Activated CD8-positive, alpha-beta memory T cell treated with anti-CD3 and anti-CD28 coated beads for 1 hour (primary cell): ENCODE results near the gene ABAT.

Experiments used
- DNase-seq, 2 donors: peaks; one replicate each; pipeline ENCODE4 v3.0.0-alpha.2; 2020; ENCODE audit warnings: low read depth in 1 of 2; ENCODE audit errors: extremely low read depth in 1 of 2

The ABAT gene

DNA sequence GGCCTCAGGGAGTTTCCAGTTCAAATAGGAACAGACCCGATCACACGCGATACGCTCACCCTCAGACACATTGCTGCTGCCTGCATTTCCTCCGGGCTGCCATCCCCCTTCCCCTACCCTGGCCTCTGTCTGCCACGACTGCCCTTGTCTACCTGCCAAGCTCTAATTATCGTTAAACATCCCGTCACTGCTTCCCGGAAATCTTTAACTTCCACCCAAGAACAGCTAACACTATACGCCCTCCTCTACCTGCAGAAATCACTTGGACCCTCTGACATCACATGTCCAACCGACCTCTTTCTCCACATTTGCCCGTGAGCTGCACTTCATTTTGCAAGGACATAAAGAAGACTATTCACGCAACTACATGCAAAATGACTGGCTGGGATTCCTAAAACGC, 40.4 kb downstream of the ABAT start:
- no peak for DNase-seq

GRCh38 chr16:8716052-8716451, 41.6 kb downstream of the ABAT start:
- DNase-seq: no peak

DNA sequence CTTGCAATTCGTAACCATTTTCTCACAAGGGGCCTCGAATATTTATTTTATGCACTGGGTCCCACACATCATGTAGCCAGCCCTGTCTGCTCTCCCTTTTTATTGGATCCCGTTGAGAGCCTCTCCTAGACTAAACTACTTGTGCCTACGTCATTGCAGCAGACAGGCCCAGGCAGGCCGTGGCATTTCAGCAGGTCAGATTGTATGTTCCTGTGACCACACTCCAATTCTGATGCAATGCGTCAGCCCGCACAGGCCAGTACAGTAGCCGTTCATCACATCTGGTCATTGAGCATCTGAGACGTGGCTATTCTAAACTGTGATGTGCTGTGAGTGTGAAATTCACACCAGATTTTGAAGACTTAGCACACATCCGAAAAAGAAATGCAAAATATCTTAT, 42.2 kb downstream of the ABAT start:
- no peak for DNase-seq

GRCh38 chr16:8717469-8717868, 43.1 kb downstream of the ABAT start:
- DNase-seq: no peak

GRCh38 chr16:8717892-8718415, 43.5 kb downstream of the ABAT start:
- DNase-seq: no peak

DNA sequence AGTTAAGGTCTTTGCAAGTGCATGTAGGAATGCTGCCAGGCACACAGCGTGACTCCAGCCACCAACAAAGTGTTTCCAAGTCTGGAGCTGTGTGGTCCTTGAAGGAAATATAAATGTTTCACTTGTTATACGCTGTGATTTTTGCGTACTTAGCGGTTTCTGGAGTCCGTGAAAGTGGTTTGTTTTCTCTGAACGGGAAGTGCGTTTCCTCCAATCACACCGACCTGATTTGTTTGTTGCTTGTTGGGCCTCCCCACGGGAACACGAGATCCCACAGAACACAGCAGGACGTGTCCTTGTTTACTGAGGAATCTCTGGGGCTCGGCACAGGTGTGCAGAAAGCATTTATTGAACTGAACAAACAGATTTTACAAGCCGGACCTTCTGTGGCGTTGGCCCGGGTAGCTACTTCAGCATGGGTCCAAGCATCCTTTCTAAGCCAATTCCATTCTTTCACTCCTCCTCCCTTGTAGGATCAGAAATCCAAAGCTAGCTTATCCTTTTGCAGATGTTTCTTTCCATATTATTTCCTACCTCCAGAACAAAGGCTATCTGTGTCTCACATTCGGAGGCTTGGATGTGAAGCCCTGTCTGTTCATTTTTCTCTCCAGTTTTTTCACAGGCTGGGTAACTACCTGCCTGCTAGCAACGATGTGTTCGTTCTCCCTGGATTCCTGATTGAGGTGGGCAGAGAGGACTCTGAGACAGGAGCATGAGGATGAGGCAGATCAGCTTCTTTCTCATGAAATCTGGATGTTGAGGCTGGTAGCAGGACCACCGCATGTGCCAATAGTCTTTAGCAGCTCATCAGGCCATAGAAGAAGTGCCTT, 44.6 kb downstream of the ABAT start:
- no peak for DNase-seq

DNA sequence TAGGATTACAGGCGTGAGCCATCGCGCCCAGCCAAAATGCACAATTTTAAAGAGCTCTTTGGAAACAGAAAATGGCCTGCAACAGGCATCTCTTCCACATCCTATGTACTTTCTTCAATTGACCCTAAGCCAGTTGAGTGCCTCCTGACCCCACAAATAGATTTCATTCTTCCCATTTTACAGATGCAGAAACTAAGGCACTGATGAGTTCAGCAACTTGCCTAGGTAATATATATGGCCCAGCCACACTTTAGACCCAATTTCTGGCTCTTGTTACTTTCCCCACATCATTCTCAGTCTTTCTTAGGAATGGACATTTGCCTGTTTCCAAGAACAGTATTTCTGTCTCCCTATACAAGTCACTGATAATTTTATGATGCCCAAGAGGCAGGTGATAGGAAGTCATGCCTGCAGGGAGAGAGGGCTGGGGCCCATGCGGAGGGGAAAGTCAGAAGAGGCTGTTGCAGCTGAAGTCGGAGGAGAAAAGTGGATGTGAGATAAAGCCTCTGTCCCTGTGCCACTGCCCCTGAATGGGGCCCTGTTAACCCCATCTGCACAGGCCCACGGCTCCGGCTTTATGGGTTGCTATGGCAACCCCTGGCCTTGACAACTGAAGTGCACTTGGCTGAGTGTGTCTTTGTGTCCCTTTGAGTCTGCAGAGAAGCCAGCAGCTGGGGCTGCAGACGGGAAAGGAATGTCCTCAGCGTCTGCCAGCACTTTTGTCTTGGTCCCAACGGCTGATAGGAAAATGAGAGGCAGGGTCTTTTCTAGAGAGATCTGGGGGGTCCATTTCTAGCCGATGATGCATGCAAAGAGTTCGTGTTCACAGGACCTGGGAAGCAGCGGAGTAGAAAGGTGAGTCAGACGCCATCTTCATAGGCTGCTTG, 45.9 kb downstream of the ABAT start:
- DNase-seq: no peak

- DNase-seq: no peak
Measured at GRCh38 chr16:8720967-8721308, 46.5 kb downstream of the ABAT start.

- DNase-seq: no peak
Measured at GRCh38 chr16:8721336-8722024, 47.1 kb downstream of the ABAT start.

GRCh38 chr16:8722025-8722348, 47.6 kb downstream of the ABAT start:
- DNase-seq: no peak

- no peak for DNase-seq
Measured at GRCh38 chr16:8725513-8726178, 51.2 kb downstream of the ABAT start.

- DNase-seq: no peak
Measured at GRCh38 chr16:8727131-8727806, 52.9 kb downstream of the ABAT start.

DNA sequence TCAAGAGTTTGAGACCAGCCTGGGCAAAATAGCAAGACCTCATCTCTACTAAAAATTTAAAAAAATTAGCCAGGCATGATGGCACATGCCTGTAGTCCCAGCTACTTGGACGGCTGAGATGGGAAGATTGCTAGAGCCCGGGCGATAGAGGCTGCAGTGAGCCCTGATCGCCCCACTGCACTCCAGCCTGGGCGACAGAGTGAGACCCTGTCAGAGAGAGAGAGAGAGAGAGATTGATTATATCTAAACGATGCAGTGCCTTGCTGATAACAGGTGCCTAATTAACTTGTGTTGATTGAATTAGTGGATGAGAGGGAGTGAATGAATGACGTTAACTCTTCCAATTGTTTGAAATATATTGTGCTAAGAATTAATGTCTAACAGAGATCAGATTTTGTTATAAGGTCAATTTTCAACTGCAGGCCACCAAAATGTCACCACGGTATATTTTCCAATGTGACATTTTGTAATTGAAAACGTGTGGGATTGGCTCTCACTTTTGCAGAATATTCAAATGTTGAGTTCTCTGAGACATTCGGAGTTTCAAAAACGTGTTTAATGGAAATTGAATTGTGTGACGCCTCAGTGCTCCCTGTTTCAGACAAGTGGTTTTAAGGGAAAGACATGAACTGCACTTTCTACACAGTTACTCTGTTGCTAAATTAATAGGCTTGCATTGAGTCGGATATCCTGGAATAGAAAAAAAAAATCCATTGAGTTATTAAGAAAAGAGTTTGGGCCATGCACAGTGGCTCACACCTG, 53.6 kb downstream of the ABAT start:
- DNase-seq: no peak

GRCh38 chr16:8729779-8730334, 55.4 kb downstream of the ABAT start:
- no peak for DNase-seq

DNA sequence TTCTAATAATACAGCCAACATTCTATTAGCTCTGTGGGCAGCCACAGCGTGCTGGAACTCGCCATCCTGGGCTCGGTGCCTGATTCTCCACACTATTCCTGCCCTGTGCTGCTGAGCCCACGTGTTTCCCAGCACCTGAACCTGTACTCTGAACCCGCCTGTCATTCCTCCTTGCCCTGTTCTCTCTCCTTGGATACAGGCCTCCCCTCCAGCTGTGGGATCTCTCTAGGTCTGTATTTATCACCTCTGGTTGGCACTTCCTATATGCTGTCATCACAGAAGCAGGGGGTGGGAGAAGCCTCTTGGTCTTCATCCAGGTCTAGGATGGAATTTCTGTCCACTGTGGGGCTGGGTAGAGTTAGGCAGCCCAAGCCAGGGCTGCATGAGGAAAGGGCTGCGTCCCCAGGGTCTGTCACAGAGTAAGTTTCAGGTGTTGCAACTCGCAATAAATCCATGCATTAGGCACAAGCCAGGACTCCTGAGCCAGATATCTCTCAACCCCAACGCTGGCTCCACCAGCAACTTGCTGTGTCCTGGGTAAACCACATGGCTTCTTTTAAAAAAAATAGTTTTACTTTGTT, 56.0 kb downstream of the ABAT start:
- no peak for DNase-seq

DNA sequence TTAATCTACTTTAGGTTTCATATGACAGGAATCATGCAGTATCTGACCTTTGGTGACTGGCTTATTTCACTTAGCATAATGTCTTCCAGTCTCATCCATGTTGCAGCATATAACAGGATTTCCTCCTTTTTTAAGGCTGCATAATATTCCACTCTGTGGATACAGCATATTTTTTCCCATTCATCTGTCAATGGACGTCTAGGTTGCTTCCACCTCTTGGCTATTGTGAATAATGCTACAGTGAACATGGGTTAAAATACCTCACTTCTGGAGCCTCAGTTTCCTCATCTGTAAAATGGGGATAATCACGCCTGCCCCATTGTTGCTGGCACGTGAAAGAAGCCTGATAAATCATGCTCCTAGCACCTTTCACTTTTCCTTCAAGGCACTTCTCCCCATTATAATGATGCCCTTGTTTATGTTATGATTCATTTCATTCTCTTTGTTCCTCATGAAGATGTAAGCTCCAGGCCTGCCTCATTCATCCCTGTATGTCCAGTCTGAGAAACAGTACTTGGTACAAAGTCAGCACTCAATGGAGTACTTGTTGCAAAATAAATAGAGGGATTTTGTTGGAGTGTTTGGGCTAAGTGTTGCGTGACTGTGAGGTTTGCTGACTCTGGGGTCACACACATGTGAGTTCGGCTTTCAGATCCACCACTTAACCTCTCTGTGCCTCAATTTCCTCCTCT, 59.6 kb downstream of the ABAT start:
- no peak for DNase-seq

- DNase-seq: no peak
Measured at GRCh38 chr16:8735574-8735973, 61.2 kb downstream of the ABAT start.

GRCh38 chr16:8736123-8736668, 61.8 kb downstream of the ABAT start:
- DNase-seq: no peak
